Middle frontal gyrus (tissue), 1 donor: Measurements from ENCODE around the gene AKAP12.

ENCODE experiments used
- DNase-seq: peaks from one replicate; pipeline ENCODE4 v3.0.0-alpha.2; 2015; ENCODE audit warnings: low spot score; ENCODE audit errors: extremely low spot score

The AKAP12 gene

DNA sequence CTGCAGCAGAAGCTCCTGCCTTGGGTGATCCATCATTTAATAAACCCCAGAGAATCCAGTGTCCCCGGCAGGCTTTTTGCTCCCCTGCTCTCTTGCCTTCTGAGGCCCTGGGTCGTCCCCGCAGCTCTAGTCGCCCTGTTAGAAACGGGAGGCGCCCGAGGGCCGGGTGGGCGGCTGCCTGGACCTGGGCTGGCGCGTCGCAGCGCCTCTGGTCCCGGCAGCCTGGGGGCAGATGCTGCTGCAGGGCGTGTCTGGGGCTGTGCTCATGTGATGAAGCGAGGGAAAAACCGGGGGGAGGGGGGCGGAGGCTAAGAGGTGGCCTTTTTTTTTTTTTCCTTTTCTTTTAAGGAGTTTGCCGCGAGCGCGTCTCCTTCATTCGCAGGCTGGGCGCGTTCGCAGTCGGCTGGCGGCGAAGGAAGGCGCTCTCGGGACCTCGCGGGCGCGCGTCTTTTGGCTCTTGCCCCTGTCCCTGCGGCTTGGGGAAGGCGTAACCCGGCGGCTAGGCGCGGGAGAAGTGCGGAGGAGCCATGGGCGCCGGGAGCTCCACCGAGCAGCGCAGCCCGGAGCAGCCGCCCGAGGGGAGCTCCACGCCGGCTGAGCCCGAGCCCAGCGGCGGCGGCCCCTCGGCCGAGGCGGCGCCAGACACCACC is 394 bp downstream of the AKAP12 start:
- peak; percentile 30 for DNase-seq

DNA sequence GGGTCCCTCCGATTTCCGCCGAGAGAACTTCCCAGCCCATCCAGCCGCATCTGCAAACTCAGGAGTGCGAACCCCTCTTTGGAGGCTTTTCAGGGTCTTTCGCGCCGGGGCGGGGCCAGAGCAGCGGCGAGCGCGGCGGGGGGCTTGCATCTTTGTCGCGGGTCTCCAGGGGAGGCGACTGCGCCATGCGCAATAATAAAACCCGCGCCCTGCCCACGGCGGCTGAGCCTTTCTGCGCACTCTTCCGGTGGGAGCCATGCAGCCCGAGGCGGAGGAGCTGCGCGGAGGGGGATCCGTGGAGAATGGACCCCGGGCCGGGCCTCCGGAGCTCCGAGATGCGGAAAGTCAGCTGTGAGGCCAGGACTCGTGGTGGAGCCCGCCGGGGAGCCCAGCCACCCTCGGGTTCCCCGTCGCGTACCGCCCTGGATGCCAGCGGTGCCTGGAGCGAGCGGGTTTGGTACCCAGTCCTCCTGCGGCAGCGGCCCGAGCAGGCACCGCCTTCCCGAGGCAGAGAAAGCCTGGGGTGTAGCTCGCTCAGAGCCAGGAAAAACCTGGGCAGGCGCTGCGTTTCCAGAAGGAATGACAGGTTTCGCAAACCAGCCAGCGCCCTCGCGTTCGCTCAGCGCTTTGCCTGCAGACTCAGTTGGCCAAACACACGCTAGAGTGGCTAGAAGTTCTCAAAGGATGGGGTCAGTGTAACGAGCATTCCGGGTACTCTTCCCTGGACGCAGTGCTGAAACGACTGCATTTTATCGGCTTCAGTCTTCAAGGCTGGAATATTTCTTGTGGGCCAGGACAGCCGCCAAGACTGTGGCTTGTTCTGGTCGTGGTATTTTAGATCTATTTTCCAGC is 1.2 kb downstream of the AKAP12 start:
- peak; percentile 62 for DNase-seq

DNA sequence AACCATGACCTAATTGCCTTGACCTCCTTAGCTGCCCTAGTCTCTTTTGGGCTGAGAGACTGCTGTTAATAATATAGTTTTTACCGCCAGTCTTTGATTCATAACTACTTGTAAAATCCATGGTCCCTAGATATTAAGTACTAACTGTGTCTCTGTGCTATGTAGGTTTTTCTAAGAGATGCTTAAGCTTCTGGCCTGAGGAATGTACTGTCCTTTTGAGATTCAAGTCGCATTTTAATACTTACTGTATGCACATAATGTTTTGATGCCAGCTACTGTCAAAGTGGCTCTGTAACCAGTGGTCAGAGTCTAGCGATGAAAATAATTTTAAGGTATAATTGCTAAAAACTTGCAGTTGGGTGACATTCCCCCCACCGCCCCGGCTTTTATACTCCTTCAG is 2.1 kb downstream of the AKAP12 start:
- no peak for DNase-seq

DNA sequence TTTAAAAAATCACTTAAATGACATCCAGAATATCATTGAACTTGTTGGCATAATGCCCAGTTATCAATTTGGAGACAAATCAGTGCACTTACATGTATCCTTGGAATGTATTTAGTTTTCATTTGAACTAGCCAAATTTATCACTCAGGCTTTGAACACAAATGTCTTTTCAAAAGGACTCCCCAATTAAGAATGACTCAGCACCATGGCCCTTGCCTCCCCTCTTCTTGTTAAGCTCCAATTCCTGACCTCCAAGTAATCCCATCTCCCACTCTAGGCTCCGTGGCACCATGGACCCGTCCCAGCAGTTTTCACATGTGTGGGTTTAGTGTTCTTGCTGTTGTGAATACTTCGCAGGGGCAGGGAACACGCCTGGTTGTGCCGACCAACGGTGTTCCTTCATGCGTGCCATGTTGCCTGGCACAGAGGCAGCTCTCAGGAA is 2.7 kb downstream of the AKAP12 start:
- no peak for DNase-seq

DNA sequence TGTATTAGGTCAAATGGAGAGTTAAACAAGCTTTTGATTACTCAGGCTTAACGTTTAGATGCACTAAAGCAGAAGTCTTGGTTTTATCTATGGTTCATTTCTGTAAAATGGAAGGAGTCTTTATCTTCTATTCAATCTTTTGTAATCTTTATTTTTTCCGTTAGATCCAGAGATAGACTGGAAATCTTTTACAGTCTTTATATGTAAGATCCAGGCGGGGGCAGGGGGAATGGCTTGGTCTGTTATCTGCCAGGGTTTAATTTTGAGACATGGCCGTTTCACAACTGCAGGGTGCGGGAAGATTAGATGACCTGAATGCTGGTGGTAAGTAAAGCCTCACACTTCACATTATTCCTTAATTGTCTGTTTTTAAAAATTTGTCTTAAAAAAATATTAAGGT is 3.7 kb downstream of the AKAP12 start:
- DNase-seq, result no peak

DNA sequence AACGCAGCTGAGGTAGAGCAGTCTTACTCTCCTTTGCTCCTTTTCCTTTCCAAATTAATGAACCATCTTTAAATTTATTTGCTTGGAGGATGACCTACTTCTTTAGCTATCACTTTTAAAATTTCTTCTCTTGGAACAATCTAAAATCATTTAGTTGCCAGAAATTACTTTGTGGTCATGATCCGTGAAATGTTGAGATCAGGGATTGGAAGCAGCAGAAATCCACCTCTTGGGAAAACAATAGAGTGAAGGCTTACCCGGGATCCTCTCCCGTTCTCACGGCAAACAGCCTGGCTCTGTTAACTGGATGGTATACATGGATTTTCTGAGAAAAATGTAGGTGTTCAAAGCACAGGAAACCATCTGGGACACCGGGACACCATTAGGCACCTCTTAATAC is 7.7 kb downstream of the AKAP12 start:
- DNase-seq, result no peak

DNA sequence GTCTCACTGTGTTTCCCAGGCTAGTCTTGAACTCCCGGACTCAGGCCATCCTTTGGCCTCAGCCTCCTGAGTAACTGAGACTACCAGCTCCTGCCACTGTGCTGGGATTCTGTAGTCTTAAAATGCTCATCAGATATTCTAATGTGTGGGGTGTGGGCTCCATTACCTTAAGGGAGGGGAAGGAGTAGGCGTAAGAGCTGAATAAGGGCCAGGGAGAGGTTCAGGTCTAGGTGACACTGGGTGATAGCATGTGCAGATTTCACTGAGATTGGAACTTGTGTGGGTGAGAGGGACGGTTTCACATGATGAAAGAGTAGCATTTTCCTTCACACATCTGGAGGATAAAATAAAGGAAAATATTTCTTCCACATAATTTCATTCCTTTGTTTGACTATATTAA is 8.5 kb downstream of the AKAP12 start:
- no peak for DNase-seq

DNA sequence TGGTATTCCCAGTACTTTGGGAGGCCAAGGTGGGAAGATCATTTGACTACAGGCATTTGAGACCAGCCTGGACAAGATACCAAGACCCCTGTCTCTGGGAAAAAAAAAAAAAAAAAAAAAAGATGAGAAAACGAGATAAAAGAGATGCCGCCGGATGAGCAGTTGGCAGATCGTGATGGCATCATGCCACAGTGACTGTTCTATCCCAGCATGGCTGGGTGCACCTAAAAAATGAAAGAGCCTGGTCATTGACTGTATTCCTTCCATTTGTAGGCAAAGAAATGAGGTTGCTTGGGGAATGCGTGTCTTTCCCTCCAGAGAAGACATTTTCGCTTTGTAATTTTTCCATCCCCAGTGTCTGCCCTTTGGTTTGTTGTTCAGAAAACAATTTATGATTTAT is 12.9 kb downstream of the AKAP12 start:
- no peak for DNase-seq

DNA sequence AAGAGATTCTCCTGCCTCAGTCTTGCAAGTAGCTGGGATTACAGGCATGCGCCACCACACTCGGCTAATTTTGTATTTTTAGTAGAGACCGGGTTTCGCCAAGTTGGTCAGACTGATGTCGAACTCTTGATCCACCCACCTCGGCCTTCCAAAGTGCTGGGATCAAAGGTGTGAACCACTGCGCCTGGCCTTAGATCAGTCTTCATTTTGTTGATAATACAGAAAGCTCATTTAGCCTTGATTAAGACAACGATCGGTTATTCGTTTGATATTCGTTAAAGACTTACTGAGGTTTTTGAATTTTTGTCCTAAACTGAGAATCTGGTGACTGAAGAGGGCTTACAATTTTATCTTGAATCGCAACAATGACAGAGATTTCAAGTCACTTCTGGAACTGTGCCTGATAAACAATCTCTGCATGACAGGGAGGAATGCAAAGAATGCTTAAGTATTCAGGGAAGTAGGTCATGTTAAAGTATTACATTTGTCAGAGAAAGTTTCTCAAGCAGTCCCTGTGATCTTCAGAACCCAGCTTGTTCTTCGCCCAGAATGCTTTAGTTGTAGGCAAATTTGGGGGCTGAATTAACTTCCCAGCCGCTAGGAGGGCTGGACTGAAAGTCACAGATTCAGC is 14.8 kb downstream of the AKAP12 start:
- DNase-seq, result no peak

DNA sequence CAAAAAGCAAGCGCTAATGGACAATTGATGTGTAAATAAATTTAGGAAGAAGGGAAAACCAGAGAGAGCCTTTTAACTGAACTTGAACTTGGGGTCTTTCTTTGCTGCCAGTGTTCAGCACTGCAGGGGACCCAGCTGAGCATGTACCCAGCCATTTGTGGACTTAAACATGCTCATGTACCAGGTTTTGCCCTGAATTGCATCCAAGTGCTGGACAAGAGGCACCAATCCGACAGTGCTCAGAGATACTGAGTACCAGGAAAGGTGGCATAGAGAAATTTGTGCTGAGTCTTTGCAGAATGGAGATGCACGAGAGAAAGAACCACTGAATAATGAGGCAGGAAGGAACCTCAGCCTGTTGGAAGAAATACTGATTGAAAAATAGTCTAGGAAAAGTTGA is 16.0 kb downstream of the AKAP12 start:
- DNase-seq, result no peak

DNA sequence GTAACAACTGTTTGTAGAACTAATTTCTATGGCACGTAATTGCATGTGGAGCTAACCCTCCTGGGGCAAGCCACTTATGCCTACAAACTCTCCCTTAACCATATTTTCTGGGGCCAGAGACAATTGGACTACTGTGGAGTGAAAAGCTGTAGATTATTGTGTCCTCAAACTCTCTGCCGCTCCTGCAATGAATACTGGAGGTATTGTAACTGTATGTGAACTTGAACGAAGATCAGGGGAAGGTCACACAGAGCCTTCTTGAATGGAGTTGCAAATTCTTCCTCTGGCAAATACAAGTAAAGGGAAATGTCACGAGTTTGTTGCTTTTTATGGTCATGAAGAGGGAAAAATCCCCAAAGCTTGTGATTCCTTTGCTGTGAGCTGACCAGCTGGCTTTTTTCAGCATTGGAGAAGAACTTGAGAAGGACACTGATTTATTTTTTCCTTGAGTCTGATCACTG is 18.2 kb downstream of the AKAP12 start:
- DNase-seq, result no peak

DNA sequence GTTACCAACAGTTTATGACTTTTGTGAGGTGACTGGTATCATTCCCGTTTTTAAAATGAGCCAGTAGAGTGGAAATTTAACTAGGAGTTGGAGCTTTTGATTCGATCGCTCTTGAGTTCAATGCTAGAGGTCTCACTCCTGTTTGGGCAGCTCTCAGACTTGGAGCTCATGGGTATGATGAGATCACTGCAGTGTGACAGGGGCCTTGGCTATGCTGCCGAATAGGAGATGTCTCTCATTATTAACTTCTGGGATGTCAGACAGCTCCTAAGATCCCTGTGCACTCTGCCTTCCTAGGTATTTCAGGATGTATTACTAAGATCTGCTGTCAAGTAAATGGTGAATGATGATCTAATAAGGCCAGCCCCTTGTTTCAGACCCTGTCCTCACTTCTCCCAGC is 20.4 kb downstream of the AKAP12 start:
- DNase-seq, result no peak

DNA sequence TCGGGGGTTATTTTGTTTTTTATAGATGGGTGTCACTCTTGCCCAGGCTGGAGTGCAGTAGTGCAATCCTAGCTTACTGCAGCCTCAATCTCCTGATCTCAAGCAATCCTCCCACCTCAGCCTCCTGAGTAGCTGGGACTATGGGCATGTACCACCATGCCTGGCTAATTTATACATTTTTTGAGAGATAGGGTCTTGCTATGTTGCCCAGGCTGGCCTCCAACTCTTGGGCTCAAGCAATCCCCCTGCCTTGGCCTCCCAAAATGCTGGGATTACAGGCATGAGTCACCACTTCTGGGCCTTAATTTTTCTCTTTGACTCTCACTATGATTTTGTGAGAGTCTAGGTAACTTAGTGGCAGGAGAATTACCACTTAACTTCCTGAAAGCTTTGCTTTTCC is 23.3 kb downstream of the AKAP12 start:
- no peak for DNase-seq

DNA sequence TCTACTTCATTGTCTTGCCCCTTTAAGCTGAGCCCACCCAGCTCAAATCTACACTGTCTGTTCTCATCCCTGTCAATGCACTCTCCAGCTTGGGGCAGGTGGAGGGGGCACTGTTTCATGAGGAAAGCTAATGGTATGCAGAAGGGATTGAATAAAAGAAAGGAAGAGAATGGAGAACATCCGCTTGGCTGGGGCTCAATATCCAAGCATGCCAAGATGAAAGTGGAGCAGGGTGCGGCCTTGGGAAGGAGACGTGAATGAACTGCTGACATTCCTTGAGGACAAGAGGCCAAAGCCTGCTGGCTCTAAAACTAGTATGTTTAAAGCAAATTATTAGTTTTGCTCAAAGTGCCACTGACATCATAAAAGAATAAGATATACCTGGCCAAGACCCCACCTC is 24.2 kb downstream of the AKAP12 start:
- DNase-seq, result no peak

DNA sequence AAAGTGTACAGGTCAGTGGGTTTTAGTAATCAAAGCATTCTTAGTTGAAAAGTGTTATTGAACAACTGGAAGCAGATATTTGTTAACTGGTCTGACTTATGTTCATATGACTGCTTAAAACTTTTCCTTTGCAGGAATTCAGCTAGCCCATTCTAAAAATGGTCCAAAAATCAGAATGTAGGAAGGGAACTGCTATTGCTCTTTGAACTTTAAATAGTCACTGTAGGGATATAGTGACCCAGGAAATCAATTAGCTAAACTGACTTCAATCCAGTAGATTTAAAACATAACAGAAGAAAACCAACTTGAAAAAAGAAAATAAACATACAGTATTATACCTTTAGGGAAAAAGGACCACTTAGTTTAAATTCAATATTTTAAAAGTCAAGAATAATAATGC is 25.5 kb downstream of the AKAP12 start:
- DNase-seq, result no peak

DNA sequence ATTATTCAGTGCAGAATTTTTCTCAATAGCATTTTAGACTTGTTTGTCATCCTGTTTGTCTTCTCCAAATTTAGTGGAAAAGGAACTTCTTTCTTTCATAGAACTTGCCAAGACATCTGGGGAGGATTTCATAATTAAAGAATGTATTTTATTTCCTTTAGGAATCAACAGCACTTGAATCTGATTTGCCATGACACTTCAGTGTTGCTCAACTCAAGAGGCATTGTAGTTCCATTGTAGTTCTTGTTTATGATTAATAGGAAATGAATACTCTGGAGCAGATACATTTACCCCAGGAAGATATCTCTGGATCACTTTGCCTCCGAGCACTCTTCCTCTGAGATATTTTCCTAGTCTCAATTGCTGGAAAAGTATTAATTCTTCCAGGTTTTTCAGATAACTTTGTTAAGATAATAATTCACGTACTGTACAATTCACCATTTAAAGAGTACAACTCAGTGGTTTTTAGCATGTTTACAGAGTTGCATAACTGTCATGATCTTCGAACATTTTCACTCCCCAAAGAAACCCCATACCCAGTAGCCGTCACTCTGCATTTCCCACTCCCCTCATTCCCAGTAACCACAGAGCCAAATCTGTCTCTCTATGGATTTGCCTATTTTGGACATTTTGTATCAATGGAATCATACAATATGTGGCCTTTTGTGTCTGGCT is 29.7 kb downstream of the AKAP12 start:
- no peak for DNase-seq

DNA sequence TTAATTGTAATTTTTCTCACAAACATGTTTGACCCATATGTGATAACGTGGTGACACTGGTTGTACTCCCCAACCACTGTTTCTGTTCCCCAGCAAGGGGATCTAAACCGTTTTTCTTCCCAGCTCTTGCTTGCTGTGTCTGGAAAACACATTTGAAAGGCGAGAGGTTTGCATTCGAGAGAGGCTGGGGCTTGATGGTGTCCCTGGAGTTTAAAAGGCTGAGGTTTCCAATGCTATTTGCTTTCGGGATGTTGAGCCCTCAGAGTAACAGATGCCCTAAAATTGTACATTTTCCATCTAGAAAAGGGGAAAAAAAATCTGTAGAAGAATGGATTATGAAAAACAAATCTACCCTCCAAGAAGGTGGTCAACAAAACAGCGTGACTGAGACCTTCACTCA is 35.4 kb downstream of the AKAP12 start:
- no peak for DNase-seq

DNA sequence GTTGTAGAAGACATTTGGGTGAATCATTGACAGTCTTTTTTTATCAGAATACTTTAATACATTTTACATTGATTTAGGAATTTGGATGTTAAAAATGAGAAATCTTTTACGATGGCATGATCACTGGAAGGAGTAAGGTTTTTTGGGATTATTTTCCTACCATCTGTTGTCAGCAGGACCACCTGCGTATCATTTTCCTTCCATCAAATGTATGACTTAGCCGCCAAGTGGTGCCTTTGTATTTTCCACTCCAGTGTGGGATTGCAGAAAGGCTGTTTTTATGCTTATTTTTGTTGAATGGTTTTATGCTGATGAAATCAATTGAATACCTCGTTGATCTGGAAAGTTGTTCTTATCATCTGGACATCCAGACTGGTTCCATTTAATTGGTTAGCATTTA is 35.8 kb downstream of the AKAP12 start:
- no peak for DNase-seq

DNA sequence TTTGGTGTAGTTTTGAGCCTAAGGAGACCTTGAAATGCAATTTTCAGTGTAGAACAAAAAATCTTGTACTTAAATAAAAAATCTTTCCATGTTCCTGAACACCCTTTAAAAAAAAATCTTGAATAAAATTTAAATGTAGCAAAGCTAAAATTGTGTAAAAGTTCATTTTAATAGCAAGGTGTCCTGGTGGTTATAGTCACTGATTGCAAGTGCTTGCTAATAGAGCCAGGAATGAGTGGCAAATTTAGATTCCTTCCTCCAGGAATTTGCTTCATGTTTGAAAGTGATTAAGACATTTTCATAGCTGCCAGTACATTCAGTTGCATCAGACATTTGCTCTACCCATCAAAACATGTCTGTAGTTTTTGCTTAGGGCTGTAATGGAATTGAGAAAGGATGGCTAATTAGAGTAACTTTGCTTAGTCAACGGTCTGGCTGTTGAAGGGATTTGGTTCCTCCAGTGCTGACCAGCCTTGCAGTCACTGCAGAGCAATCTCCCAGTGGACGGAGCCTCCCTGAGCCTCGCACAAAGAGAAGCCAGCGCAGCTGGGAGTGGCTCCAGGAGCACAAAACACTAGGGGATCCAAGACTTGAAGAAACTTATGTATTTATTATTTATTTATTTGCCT is 36.5 kb downstream of the AKAP12 start:
- DNase-seq, result no peak

DNA sequence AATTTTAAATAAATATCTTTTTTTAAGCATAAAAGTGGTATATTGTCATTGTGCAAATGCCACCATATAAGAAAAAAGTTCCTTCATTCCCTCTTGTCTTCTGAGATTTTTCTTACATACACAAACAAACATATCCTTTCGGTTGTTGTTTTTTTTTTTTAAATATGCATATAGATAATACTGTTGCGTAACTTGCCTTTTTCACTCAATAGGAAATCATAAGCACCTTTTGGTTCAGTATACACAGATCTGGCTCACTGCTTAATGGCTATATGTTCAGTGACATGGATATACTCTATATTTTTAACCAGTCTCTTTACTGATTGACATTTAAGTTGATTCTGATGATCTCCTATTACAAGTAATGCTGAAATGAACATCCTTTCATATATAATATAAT is 40.1 kb downstream of the AKAP12 start:
- DNase-seq, result no peak

DNA sequence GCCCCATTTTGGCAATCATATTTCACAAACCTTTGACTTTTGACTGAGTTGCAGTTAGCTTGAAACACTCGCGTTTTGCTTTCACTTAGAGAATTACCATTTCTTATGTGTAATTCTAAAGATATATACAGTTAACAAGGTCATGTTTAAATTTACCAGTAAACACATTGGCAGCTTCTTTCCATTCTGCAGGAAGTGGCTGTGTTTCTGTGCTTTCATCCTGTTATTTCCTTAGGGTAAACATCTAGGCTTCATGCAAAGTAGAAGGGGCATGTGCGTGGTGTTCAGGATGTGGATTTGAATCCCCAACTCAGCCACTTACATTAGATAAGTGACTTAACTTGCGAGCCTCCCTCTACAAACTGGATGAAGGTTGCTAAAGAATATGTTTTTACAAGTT is 41.1 kb downstream of the AKAP12 start:
- no peak for DNase-seq
